ENCODE results near the gene UAP1.

GRCh38 chr1:162649583-162649982, 88.1 kb downstream of the UAP1 start:
- TF ChIP-seq CTCF (conservative IDR thresholded peaks at IDR 0.05; ENCODE audit: low read length) (no peak), EZH2phosphoT487 (IDR thresholded peaks at IDR 0.05; ENCODE audit: borderline replicate concordance, low read depth, low read length) (no peak)

All from OCI-LY7 (cell line).